Measurements from ENCODE around the gene MCF2L. TPM values are rescaled to one million over a fixed set of nuclear protein-coding genes. Genes with fewer than 3 reads are reported as not detected.

Gene MCF2L
- total RNA-seq, 1 experiment from 2014 or later, result 21.3 TPM

GRCh38 chr13:113143466-113144254 is 174.6 kb downstream of the MCF2L start:
- H3K27me3 ChIP-seq (ENCODE audit: control insufficient read depth, insufficient read depth, low read length), result no peaks in the 10 kb centered on the region
- no peaks in the 10 kb centered on the region for H3K36me3 ChIP-seq (replicated peaks; ENCODE audit: control insufficient read depth, insufficient read depth, low read length)

GRCh38 chr13:113144255-113144629 is 175.2 kb downstream of the MCF2L start:
- H3K27me3 ChIP-seq (ENCODE audit: control insufficient read depth, insufficient read depth, low read length), result no peaks in the 10 kb centered on the region
- H3K4me3 ChIP-seq (ENCODE audit: insufficient read depth, low read depth, low read length), result no peak overlapping the region
- no peak for DNase-seq
- H3K36me3 ChIP-seq (replicated peaks; ENCODE audit: control insufficient read depth, insufficient read depth, low read length), result no peaks in the 10 kb centered on the region

More at GRCh38 chr13:113143466-113144254, 174.6 kb downstream of the MCF2L start:
- H3K4me3 ChIP-seq (ENCODE audit: insufficient read depth, low read depth, low read length), result no peak overlapping the region
- DNase-seq, result peak; percentile 62

GRCh38 chr13:113145496-113145895 is 176.5 kb downstream of the MCF2L start:
- DNase-seq, result no peak
- no peaks in the 10 kb centered on the region for H3K36me3 ChIP-seq (replicated peaks; ENCODE audit: control insufficient read depth, insufficient read depth, low read length)
- H3K27me3 ChIP-seq (ENCODE audit: control insufficient read depth, insufficient read depth, low read length), result no peaks in the 10 kb centered on the region
- no peak overlapping the region for H3K4me3 ChIP-seq (ENCODE audit: insufficient read depth, low read depth, low read length)

- no peaks in the 10 kb centered on the region for H3K27me3 ChIP-seq (ENCODE audit: control insufficient read depth, insufficient read depth, low read length)
- no peak overlapping the region for H3K4me3 ChIP-seq (ENCODE audit: insufficient read depth, low read depth, low read length)
- H3K36me3 ChIP-seq (replicated peaks; ENCODE audit: control insufficient read depth, insufficient read depth, low read length), result no peaks in the 10 kb centered on the region
- DNase-seq, result peak; percentile 18
These were observed 177.0 kb downstream of the MCF2L start for GRCh38 chr13:113145911-113146598.

GRCh38 chr13:113146750-113147149 is 177.7 kb downstream of the MCF2L start:
- H3K4me3 ChIP-seq (ENCODE audit: insufficient read depth, low read depth, low read length), result no peak overlapping the region
- DNase-seq, result peak; percentile 20
- H3K36me3 ChIP-seq (replicated peaks; ENCODE audit: control insufficient read depth, insufficient read depth, low read length), result no peaks in the 10 kb centered on the region
- peaks cover under 1% of the 10 kb centered on the region; the same call in 1 of the 2 replicates for H3K27me3 ChIP-seq (ENCODE audit: control insufficient read depth, insufficient read depth, low read length)

- H3K4me3 ChIP-seq (ENCODE audit: insufficient read depth, low read depth, low read length), result no peak overlapping the region
- no peak for DNase-seq
- H3K36me3 ChIP-seq (replicated peaks; ENCODE audit: control insufficient read depth, insufficient read depth, low read length), result no peaks in the 10 kb centered on the region
- peaks cover 4% of the 10 kb centered on the region for H3K27me3 ChIP-seq (ENCODE audit: control insufficient read depth, insufficient read depth, low read length)
These were observed 178.2 kb downstream of the MCF2L start for GRCh38 chr13:113147206-113147605.

GRCh38 chr13:113148407-113148806 is 179.4 kb downstream of the MCF2L start:
- DNase-seq, result no peak
- Histone ChIP-seq H3K4me3 (ENCODE audit: insufficient read depth, low read depth, low read length) (no peak overlapping the region), H3K36me3 (replicated peaks; ENCODE audit: control insufficient read depth, insufficient read depth, low read length) (no peaks in the 10 kb centered on the region), H3K27me3 (ENCODE audit: control insufficient read depth, insufficient read depth, low read length) (peaks cover 15% of the 10 kb centered on the region)

GRCh38 chr13:113148940-113149503 is 180.0 kb downstream of the MCF2L start:
- peak; percentile 30 for DNase-seq
- Histone ChIP-seq H3K4me3 (ENCODE audit: insufficient read depth, low read depth, low read length) (no peak overlapping the region), H3K27me3 (ENCODE audit: control insufficient read depth, insufficient read depth, low read length) (peaks cover 17% of the 10 kb centered on the region), H3K36me3 (replicated peaks; ENCODE audit: control insufficient read depth, insufficient read depth, low read length) (no peaks in the 10 kb centered on the region)

Other genes starting within 250 kb of the MCF2L start
- 0.28 and 1.5 TPM in 2 replicates for gene F7, start 136.6 kb downstream of the MCF2L start, total RNA-seq (2014; rRNA removed; shearing (Covaris generic))
- gene F10, start 153.6 kb downstream of the MCF2L start, total RNA-seq (2014; rRNA removed; shearing (Covaris generic)), result 1.3 and 2.1 TPM in 2 replicates
- gene PROZ, start 189.4 kb downstream of the MCF2L start, total RNA-seq (2014; rRNA removed; shearing (Covaris generic)), result not detected in 2 replicates
- gene PCID2, start 239.5 kb downstream of the MCF2L start, total RNA-seq (2014; rRNA removed; shearing (Covaris generic)), result 73.6 and 82.1 TPM in 2 replicates
- gene CUL4A, start 240.4 kb downstream of the MCF2L start, total RNA-seq (2014; rRNA removed; shearing (Covaris generic)), result 109 and 118 TPM in 2 replicates